Spleen (tissue), 11 donors: ENCODE results near the gene NUDT9. TPM values are rescaled to one million over a fixed set of nuclear protein-coding genes. Genes with fewer than 3 reads are reported as not detected.

Experiments
- DNase-seq: peaks from one replicate; pipeline ENCODE4 v3.0.0-alpha.2; 2020
- H3K27ac ChIP-seq, 8 donors: fragments of 200-600 bp; sonication (generic) in 7 of 8; 1 replicate in 4 of 8; 2 replicates in 4 of 8; pipeline versions ENCODE4 v1.5.0 to v1.8.0; 2016 to 2021; ENCODE audit warnings: inconsistent platforms in 4 of 8, mild to moderate bottlenecking in 4 of 8, moderate library complexity in 1 of 8
- H3K27me3 ChIP-seq, 7 donors: fragments of 200-600 bp; sonication (generic) in 6 of 7; replicated peaks in 1 of 7; 1 replicate in 4 of 7; 2 replicates in 3 of 7; pipeline versions ENCODE4 v1.5.0 to v1.8.0; 2016 to 2021; ENCODE audit warnings: inconsistent platforms in 3 of 7, mild to moderate bottlenecking in 1 of 7
- H3K36me3 ChIP-seq, 6 donors: fragments of 200-600 bp; sonication (generic) in 5 of 6; 1 replicate in 4 of 6; 2 replicates in 2 of 6; pipeline versions ENCODE4 v1.5.0 to v1.8.0; 2016 to 2021; ENCODE audit warnings: inconsistent platforms in 2 of 6
- H3K4me1 ChIP-seq, 6 donors: fragments of 200-600 bp; sonication (generic) in 5 of 6; 1 replicate in 3 of 6; 2 replicates in 3 of 6; pipeline versions ENCODE4 v1.5.0 to v1.8.0; 2016 to 2021; ENCODE audit warnings: inconsistent platforms in 3 of 6
- H3K4me3 ChIP-seq, 8 donors: fragments of 200-600 bp; sonication (generic) in 7 of 8; 1 replicate in 4 of 8; 2 replicates in 4 of 8; pipeline versions ENCODE4 v1.5.0 to v1.8.0; 2016 to 2021; ENCODE audit warnings: inconsistent platforms in 4 of 8, mild to moderate bottlenecking in 4 of 8, moderate library complexity in 2 of 8
- H3K9me3 ChIP-seq, 8 donors: fragments of 200-600 bp; sonication (generic) in 7 of 8; 1 replicate in 4 of 8; 2 replicates in 4 of 8; pipeline versions ENCODE4 v1.5.0 to v1.8.0; 2016 to 2021; ENCODE audit warnings: inconsistent platforms in 4 of 8
- CTCF ChIP-seq, 11 experiments: fragments of 200-600 bp in 7 of 11; fragments of 450-650 bp in 4 of 11; sonication (generic) in 4 of 11; IDR thresholded peaks in 8 of 11; conservative IDR thresholded peaks in 3 of 11; 1 replicate in 7 of 11; 2 replicates in 4 of 11; pipeline versions ENCODE4 v1.4.0 to v1.8.0; 2016 to 2021; ENCODE audit warnings: antibody characterized with exemption in 11 of 11, inconsistent platforms in 4 of 11, mild to moderate bottlenecking in 1 of 11
- POLR2A ChIP-seq, 3 donors: fragments of 450-650 bp; IDR thresholded peaks; one replicate each; pipeline ENCODE4 v1.5.1; 2017; ENCODE audit warnings: antibody characterized with exemption in 3 of 3, mild to moderate bottlenecking in 1 of 3
- POLR2AphosphoS5 ChIP-seq, 3 donors: sonication (generic); formaldehyde crosslinking; IDR thresholded peaks; one replicate each; pipeline ENCODE4 v1.5.1; 2017; ENCODE audit warnings: antibody characterized with exemption in 3 of 3
- WGBS, 5 donors: extraction: QIAGEN DNeasy Blood & Tissue Kit in 3 of 5; methylation state at CpG; one replicate each; pipeline versions ENCODE4 v1.1.5 to v1.1.7; 2013 to 2018; 5-methylcytosine and 5-hydroxymethylcytosine counted together
- intact Hi-C: fragments of 100-400 bp; cut with DNase I; formaldehyde crosslinking; loops from one replicate; pipeline ENCODE4 v1.15.0; 2023; ENCODE audit warnings: low total_unique reads
- polyA plus RNA-seq, 3 donors: library from polyadenylated mRNA; stranded (reverse); fragments of 200-250 nt; gene quantifications; one replicate each; pipeline ENCODE4 v1.2.1, GENCODE V29; 2013
- total RNA-seq, 7 donors: library from RNA; depleted of rRNA in 3 of 7; stranded (reverse); fragments of >200 nt in 3 of 7; fragmentation: NEBNext Ultra II Directional in 4 of 7; extraction: Animal tissue kit (Norgen Biotek cat#: 25700) in 4 of 7; gene quantifications; one replicate each; pipeline versions ENCODE4 v1.1.0 to v1.2.1, GENCODE V29; 2016 to 2021
- donor health status: healthy with polysubstance abuse.
- donor health status: DM: no; HTN: no; CAD: no; lungs with moderate emphysema.
- donor health status: DM: no; HTN: no; CAD: no.
- donor health status: Bipolar disorder and iron deficiency.
- donor health status: healthy.
- donor health status: DM: no; HTN: no; CAD: no.
- donor health status: DM: yes; HTN: yes; CAD: no.

Gene NUDT9
- total and polyA plus RNA-seq, 10 donors, result 14.9 to 23.7 (median 20.5) TPM

DNA sequence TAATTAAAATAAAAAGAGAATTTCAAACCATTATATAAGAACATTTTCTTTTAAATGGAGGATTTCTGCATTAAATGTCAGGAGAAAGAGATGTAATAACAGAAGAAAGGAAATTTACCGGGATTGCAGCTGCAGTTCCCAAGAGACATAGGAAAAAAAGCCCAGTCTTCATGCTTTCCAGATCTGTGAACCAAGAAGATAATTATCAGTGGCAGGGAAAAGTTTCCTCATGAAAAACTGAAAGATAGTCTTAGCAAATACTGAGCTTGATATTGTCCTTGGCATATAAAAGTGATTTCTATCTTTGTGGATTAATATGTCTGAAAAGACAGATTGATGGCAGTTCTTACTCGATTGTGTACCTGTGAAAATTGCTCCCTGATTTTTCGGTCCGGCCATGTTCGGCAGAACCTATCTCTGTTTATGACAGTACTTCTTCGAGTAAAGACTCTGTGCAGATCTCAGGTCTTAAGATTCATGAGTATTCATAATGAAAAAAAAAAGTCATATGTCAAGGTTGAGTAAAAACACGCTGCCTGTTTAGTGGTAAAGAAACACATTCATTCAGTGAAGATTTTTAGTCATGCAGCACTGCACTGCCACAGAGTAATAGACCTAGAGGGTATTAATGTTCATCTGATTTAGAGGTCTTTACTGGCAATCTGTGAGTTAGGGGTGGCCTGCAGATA lies 77.2 kb downstream of the NUDT9 start:
- Histone ChIP-seq H3K9me3 (no peaks in the 10 kb centered on the region), H3K36me3 (no peaks in the 10 kb centered on the region), H3K27ac (no peak overlapping the region), H3K4me3 (no peak overlapping the region), H3K27me3 (no peaks in the 10 kb centered on the region), H3K4me1 (peaks cover 0 to 25% (median 9%) of the 10 kb centered on the region in 6 donors)
- intact Hi-C loops, result no loop called here
- WGBS, 5 donors, result 66 to 84% (median 79%) methylated on average over 7 of the region's 7 CpGs
- DNase-seq, result no peak
- no peak for TF ChIP-seq POLR2AphosphoS5 (IDR thresholded peaks at IDR 0.05)
- TF ChIP-seq POLR2A (IDR thresholded peaks at IDR 0.05), result no peak
- TF ChIP-seq CTCF (IDR thresholded peaks at IDR 0.05 in 8 of 11, conservative IDR thresholded peaks at IDR 0.05 in 3 of 11), result no peak

DNA sequence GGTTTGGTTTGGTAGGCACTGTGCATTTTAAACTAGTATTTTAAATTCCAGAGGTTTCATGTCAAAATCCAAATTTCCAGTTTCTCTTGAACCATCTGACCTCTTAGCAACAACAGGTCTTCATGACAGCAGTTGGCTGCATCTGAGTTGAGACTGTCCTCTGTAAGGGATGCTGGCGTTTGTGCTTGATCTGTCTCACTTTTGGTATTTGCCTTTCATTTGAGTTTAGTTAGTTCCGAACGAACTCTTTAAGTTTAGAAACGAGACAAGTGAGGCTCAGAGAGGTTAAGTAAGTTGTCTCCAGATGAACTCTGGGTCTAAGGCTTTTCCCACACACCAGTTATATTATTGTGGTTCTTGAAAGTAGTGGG lies 77.7 kb downstream of the NUDT9 start:
- 55 to 70% (median 59%) methylated on average over 4 of the region's 4 CpGs for WGBS, 5 donors
- no peaks in the 10 kb centered on the region for H3K27me3 ChIP-seq
- no peak overlapping the region for H3K27ac ChIP-seq
- H3K4me3 ChIP-seq, result no peak overlapping the region
- no peaks in the 10 kb centered on the region for H3K36me3 ChIP-seq
- DNase-seq, result no peak
- no peaks in the 10 kb centered on the region for H3K9me3 ChIP-seq
- TF ChIP-seq POLR2A (IDR thresholded peaks at IDR 0.05) (no peak), CTCF (IDR thresholded peaks at IDR 0.05 in 8 of 11, conservative IDR thresholded peaks at IDR 0.05 in 3 of 11) (no peak), POLR2AphosphoS5 (IDR thresholded peaks at IDR 0.05) (no peak)
- peaks cover 0 to 25% (median 9%) of the 10 kb centered on the region in 6 donors for H3K4me1 ChIP-seq
- intact Hi-C loops, result no loop called here

DNA sequence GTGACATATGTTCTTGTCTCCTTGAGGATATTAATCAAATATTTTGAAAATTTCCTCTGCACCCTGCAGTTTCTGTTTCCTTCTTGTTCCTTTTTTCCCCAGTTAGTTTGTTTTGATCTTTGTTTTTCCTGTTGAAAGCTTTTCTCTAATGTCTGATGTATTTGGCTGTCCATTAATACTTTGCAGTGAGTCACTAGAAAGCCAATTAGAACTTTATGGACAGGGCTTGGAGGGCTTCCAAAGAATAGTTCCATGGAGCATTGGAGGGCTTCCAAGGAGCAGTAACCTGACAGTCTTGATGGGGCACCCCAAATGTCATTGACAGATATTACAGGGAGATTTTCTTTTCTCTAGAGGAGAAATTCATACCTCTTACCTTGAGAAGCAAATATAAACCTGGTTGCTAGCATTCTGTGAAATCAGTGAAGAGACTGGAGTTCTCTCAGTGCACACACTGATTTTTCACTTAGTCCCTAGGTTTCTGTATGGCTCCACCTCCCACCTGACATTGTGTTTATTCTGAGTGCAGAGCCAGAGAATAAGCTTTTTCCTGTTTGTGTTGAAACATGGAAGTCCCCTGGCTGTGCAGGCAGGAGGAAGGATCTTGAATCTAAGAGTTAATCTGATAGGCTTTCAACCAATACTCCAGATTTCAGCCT lies 80.3 kb downstream of the NUDT9 start:
- DNase-seq, result no peak
- intact Hi-C loops, result no loop called here
- peak overlapping the region in 2 of 8 donors; percentile 1 to 2 for H3K27ac ChIP-seq
- H3K36me3 ChIP-seq, result no peaks in the 10 kb centered on the region
- TF ChIP-seq POLR2A (IDR thresholded peaks at IDR 0.05), result no peak
- no peak for TF ChIP-seq CTCF (IDR thresholded peaks at IDR 0.05 in 8 of 11, conservative IDR thresholded peaks at IDR 0.05 in 3 of 11)
- TF ChIP-seq POLR2AphosphoS5 (IDR thresholded peaks at IDR 0.05), result no peak
- H3K27me3 ChIP-seq, result no peaks in the 10 kb centered on the region
- peaks cover 0 to 25% (median 9%) of the 10 kb centered on the region in 6 donors for H3K4me1 ChIP-seq
- no peaks in the 10 kb centered on the region for H3K9me3 ChIP-seq
- no peak overlapping the region for H3K4me3 ChIP-seq

DNA sequence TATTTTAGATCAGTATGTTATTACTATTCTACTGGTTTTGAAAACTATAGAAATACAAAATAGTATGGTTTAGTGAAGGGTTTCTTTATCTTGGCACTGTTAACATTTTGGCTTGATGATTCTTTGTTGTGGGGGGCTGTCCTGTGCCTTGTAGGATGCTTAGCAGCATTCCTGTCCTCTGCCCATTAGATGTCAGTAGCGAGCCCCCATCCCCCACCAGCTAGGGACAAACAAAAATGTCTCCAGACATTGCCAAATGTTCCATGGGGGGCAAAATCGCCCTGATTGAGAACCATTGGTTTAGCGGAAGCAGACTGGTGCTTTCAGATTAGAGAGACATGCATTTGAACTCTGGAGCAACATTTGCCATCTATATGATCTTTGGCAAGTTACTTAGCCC lies 83.5 kb downstream of the NUDT9 start:
- H3K27me3 ChIP-seq, result no peaks in the 10 kb centered on the region
- intact Hi-C loops, result no loop called here
- H3K4me3 ChIP-seq, result no peak overlapping the region
- H3K4me1 ChIP-seq, result peaks cover 0 to 10% (median 0%) of the 10 kb centered on the region in 6 donors
- 69 to 87% (median 78%) methylated on average over 3 of the region's 3 CpGs for WGBS, 5 donors
- no peak overlapping the region for H3K27ac ChIP-seq
- no peaks in the 10 kb centered on the region for H3K9me3 ChIP-seq
- no peak for TF ChIP-seq CTCF (IDR thresholded peaks at IDR 0.05 in 8 of 11, conservative IDR thresholded peaks at IDR 0.05 in 3 of 11)
- no peak for TF ChIP-seq POLR2AphosphoS5 (IDR thresholded peaks at IDR 0.05)
- TF ChIP-seq POLR2A (IDR thresholded peaks at IDR 0.05), result no peak
- H3K36me3 ChIP-seq, result no peaks in the 10 kb centered on the region
- DNase-seq, result no peak
